ENCODE measurements around the gene TTC23. TPM values are rescaled to one million over a fixed set of nuclear protein-coding genes. Genes with fewer than 3 reads are reported as not detected.

Gene TTC23
- total RNA-seq, 1 donor from 2014 or later: 7.8 TPM

GRCh38 chr15:99168601-99169580, 80.5 kb downstream of the TTC23 start:
- Mint-ChIP-seq H3K9me3 (ENCODE audit: unreplicated experiment) (peaks cover 3% of the 10 kb centered on the region), H3K4me3 (ENCODE audit: unreplicated experiment) (no peak overlapping the region), H3K36me3 (ENCODE audit: unreplicated experiment) (no peaks in the 10 kb centered on the region), H3K4me1 (ENCODE audit: low read depth, unreplicated experiment) (peaks cover 18% of the 10 kb centered on the region), H3K27ac (ENCODE audit: unreplicated experiment) (no peak overlapping the region), H3K27me3 (ENCODE audit: unreplicated experiment) (peaks cover 1% of the 10 kb centered on the region)
- no peak for DNase-seq
- TF ChIP-seq CTCF (IDR thresholded peaks at IDR 0.05; ENCODE audit: partially characterized antibody, unreplicated experiment): no peak

GRCh38 chr15:99167640-99168039, 81.7 kb downstream of the TTC23 start:
- Mint-ChIP-seq H3K27ac (ENCODE audit: unreplicated experiment) (no peak overlapping the region), H3K36me3 (ENCODE audit: unreplicated experiment) (no peaks in the 10 kb centered on the region), H3K27me3 (ENCODE audit: unreplicated experiment) (peaks cover 1% of the 10 kb centered on the region), H3K9me3 (ENCODE audit: unreplicated experiment) (peaks cover 3% of the 10 kb centered on the region), H3K4me3 (ENCODE audit: unreplicated experiment) (no peak overlapping the region), H3K4me1 (ENCODE audit: low read depth, unreplicated experiment) (peaks cover 18% of the 10 kb centered on the region)
- DNase-seq: no peak
- TF ChIP-seq CTCF (IDR thresholded peaks at IDR 0.05; ENCODE audit: partially characterized antibody, unreplicated experiment): no peak

GRCh38 chr15:99167201-99167600, 82.2 kb downstream of the TTC23 start:
- Mint-ChIP-seq H3K36me3 (ENCODE audit: unreplicated experiment) (no peaks in the 10 kb centered on the region), H3K27me3 (ENCODE audit: unreplicated experiment) (peaks cover 1% of the 10 kb centered on the region), H3K4me1 (ENCODE audit: low read depth, unreplicated experiment) (peaks cover 18% of the 10 kb centered on the region), H3K9me3 (ENCODE audit: unreplicated experiment) (peaks cover 3% of the 10 kb centered on the region), H3K27ac (ENCODE audit: unreplicated experiment) (no peak overlapping the region), H3K4me3 (ENCODE audit: unreplicated experiment) (no peak overlapping the region)
- no peak for DNase-seq
- no peak for TF ChIP-seq CTCF (IDR thresholded peaks at IDR 0.05; ENCODE audit: partially characterized antibody, unreplicated experiment)

GRCh38 chr15:99165956-99166689, 83.3 kb downstream of the TTC23 start:
- Mint-ChIP-seq H3K4me1 (ENCODE audit: low read depth, unreplicated experiment) (peaks cover 18% of the 10 kb centered on the region), H3K36me3 (ENCODE audit: unreplicated experiment) (no peaks in the 10 kb centered on the region), H3K27me3 (ENCODE audit: unreplicated experiment) (peaks cover 1% of the 10 kb centered on the region), H3K4me3 (ENCODE audit: unreplicated experiment) (no peak overlapping the region), H3K27ac (ENCODE audit: unreplicated experiment) (no peak overlapping the region), H3K9me3 (ENCODE audit: unreplicated experiment) (peaks cover 3% of the 10 kb centered on the region)
- no peak for DNase-seq
- TF ChIP-seq CTCF (IDR thresholded peaks at IDR 0.05; ENCODE audit: partially characterized antibody, unreplicated experiment): no peak
